ENCODE measurements around the gene MMP7.
A peak's percentile ranks its signal among the peaks of the same experiment; 100 is the strongest.

The MMP7 gene

DNA sequence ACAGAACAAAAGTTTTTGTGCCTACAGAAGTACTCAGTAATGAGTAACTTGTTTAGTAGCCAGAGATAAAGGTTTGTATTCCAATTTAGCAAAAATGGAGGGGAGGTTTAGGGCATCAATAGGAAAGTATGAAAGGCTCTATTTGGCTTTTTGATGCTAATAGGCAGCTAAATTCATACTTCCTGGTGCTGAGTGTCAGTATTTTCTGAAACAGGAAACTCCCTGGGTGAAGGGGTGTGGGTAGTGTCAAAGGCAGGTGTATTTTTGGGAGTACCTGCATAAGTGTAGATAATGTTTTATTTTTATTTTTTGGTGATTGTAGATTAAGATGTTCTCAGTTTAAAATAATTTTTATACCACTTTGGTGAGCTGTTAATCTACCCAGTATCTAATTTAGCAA lies 29.3 kb upstream of the MMP7 start:
- Histone ChIP-seq H3K4me3 (ENCODE audit: low read length) (peak overlapping the region; percentile 71), H3K36me3 (ENCODE audit: control insufficient read depth, low read length) (peaks cover 14% of the 10 kb centered on the region), H3K79me2 (ENCODE audit: control insufficient read depth, low read length) (no peaks in the 10 kb centered on the region), H3F3A (ENCODE audit: control insufficient read depth, insufficient read depth) (peaks cover 16% of the 10 kb centered on the region), H3K9me2 (replicated peaks; ENCODE audit: control insufficient read depth, low read length) (no peaks in the 10 kb centered on the region), H4K20me1 (ENCODE audit: control insufficient read depth, insufficient read depth, low read depth, low read length) (no peaks in the 10 kb centered on the region), H3K4me1 (ENCODE audit: control insufficient read depth, low read length) (peaks cover 72% of the 10 kb centered on the region), H3K9me3 (ENCODE audit: control insufficient read depth, insufficient read depth, low read length) (peaks cover 10% of the 10 kb centered on the region), H3K4me2 (ENCODE audit: low read length) (peak overlapping the region; percentile 97), H3K27me3 (ENCODE audit: control insufficient read depth, low read length) (no peaks in the 10 kb centered on the region), H3K27ac (ENCODE audit: low read depth, low read length) (peak overlapping the region; percentile 98)
- TF ChIP-seq EZH2phosphoT487 (IDR thresholded peaks at IDR 0.05; ENCODE audit: borderline replicate concordance, low read length) (no peak), CTCF (IDR thresholded peaks at IDR 0.05; ENCODE audit: low read depth, low read length, poor library complexity, severe bottlenecking) (no peak)

DNA sequence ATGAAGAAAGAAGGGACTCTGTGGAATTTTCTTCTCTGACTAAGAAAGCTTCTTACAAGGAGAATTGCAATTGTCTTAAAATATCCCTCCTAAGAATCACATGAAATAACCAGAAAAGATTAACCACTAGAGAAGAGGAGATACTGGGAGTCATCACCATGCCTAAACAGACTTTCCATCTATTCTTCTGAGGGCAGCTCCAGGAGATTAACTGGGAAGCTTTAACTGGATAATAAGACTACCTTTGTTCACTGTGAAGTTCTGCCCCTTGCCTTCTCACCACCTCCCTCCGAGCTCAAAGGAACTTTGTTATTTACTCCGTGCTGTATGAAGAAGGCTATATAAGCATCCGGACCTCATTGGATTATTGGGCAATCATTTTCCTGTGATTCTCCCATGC lies 24.5 kb upstream of the MMP7 start:
- H3F3A ChIP-seq (ENCODE audit: control insufficient read depth, insufficient read depth), result peaks cover 6% of the 10 kb centered on the region
- H3K4me3 ChIP-seq (ENCODE audit: low read length), result no peak overlapping the region
- peaks cover 14% of the 10 kb centered on the region for H3K36me3 ChIP-seq (ENCODE audit: control insufficient read depth, low read length)
- H3K79me2 ChIP-seq (ENCODE audit: control insufficient read depth, low read length), result no peaks in the 10 kb centered on the region
- H3K9me3 ChIP-seq (ENCODE audit: control insufficient read depth, insufficient read depth, low read length), result peaks cover 10% of the 10 kb centered on the region
- no peaks in the 10 kb centered on the region for H4K20me1 ChIP-seq (ENCODE audit: control insufficient read depth, insufficient read depth, low read depth, low read length)
- H3K9me2 ChIP-seq (replicated peaks; ENCODE audit: control insufficient read depth, low read length), result no peaks in the 10 kb centered on the region
- no peaks in the 10 kb centered on the region for H3K27me3 ChIP-seq (ENCODE audit: control insufficient read depth, low read length)
- no peak for TF ChIP-seq CTCF (IDR thresholded peaks at IDR 0.05; ENCODE audit: low read depth, low read length, poor library complexity, severe bottlenecking)
- no peak for TF ChIP-seq EZH2phosphoT487 (IDR thresholded peaks at IDR 0.05; ENCODE audit: borderline replicate concordance, low read length)
- no peak overlapping the region for H3K27ac ChIP-seq (ENCODE audit: low read depth, low read length)
- no peak overlapping the region for H3K4me2 ChIP-seq (ENCODE audit: low read length)
- peaks cover 71% of the 10 kb centered on the region for H3K4me1 ChIP-seq (ENCODE audit: control insufficient read depth, low read length)

- Histone ChIP-seq H3K4me2 (ENCODE audit: low read length) (no peak overlapping the region), H3K27ac (ENCODE audit: low read depth, low read length) (no peak overlapping the region), H3K9me2 (replicated peaks; ENCODE audit: control insufficient read depth, low read length) (no peaks in the 10 kb centered on the region), H3K4me1 (ENCODE audit: control insufficient read depth, low read length) (peaks cover 58% of the 10 kb centered on the region), H4K20me1 (ENCODE audit: control insufficient read depth, insufficient read depth, low read depth, low read length) (no peaks in the 10 kb centered on the region), H3K4me3 (ENCODE audit: low read length) (no peak overlapping the region), H3K27me3 (ENCODE audit: control insufficient read depth, low read length) (no peaks in the 10 kb centered on the region), H3K9me3 (ENCODE audit: control insufficient read depth, insufficient read depth, low read length) (peaks cover 10% of the 10 kb centered on the region), H3K36me3 (ENCODE audit: control insufficient read depth, low read length) (peaks cover 10% of the 10 kb centered on the region), H3K79me2 (ENCODE audit: control insufficient read depth, low read length) (no peaks in the 10 kb centered on the region), H3F3A (ENCODE audit: control insufficient read depth, insufficient read depth) (no peaks in the 10 kb centered on the region)
- TF ChIP-seq EZH2phosphoT487 (IDR thresholded peaks at IDR 0.05; ENCODE audit: borderline replicate concordance, low read length), result no peak
- TF ChIP-seq CTCF (IDR thresholded peaks at IDR 0.05; ENCODE audit: low read depth, low read length, poor library complexity, severe bottlenecking), result no peak
Observed at GRCh38 chr11:102553835-102554282, 23.3 kb upstream of the MMP7 start.

Data from DOHH2 (cell line).